ENCODE data around the gene F2R.

F2R gene

GRCh38 chr5:76684756-76685519 is 31.0 kb upstream of the F2R start:
- Mint-ChIP-seq H3K36me3 (peaks cover 86% of the 10 kb centered on the region), H3K27ac (peak overlapping the region; percentile 76)

GRCh38 chr5:76685704-76686103 is 30.2 kb upstream of the F2R start:
- no peaks in the 10 kb centered on the region for H3K9me3 Mint-ChIP-seq
- no peak overlapping the region for H3K4me3 Mint-ChIP-seq
- DNase-seq (ENCODE audit: low spot score in 2 of 2) (no peak), ATAC-seq (no peak)
- H3K27ac Mint-ChIP-seq = no peak overlapping the region
- H3K36me3 Mint-ChIP-seq = peaks cover 78% of the 10 kb centered on the region
- peaks cover 23% of the 10 kb centered on the region for H3K4me1 Mint-ChIP-seq

More at GRCh38 chr5:76684756-76685519, 31.0 kb upstream of the F2R start:
- H3K9me3 Mint-ChIP-seq = no peaks in the 10 kb centered on the region
- DNase-seq (ENCODE audit: low spot score in 2 of 2) = no peak
- H3K4me3 Mint-ChIP-seq = no peak overlapping the region
- peaks cover 26% of the 10 kb centered on the region for H3K4me1 Mint-ChIP-seq
- ATAC-seq = no peak

GRCh38 chr5:76688212-76688611 is 27.7 kb upstream of the F2R start:
- ATAC-seq = no peak
- H3K9me3 Mint-ChIP-seq = no peaks in the 10 kb centered on the region
- no peak overlapping the region for H3K4me3 Mint-ChIP-seq
- H3K4me1 Mint-ChIP-seq = peaks cover 36% of the 10 kb centered on the region
- no peak overlapping the region for H3K27ac Mint-ChIP-seq
- peaks cover 67% of the 10 kb centered on the region for H3K36me3 Mint-ChIP-seq
- no peak for DNase-seq (ENCODE audit: low spot score in 2 of 2)

GRCh38 chr5:76688836-76689235 is 27.1 kb upstream of the F2R start:
- H3K36me3 Mint-ChIP-seq = peaks cover 67% of the 10 kb centered on the region
- no peaks in the 10 kb centered on the region for H3K9me3 Mint-ChIP-seq
- H3K27ac Mint-ChIP-seq = no peak overlapping the region
- H3K4me3 Mint-ChIP-seq = no peak overlapping the region
- ATAC-seq = no peak
- DNase-seq (ENCODE audit: low spot score in 2 of 2) = no peak
- peaks cover 36% of the 10 kb centered on the region for H3K4me1 Mint-ChIP-seq

GRCh38 chr5:76689321-76690036 is 26.4 kb upstream of the F2R start:
- H3K4me3 Mint-ChIP-seq = no peak overlapping the region
- DNase-seq (ENCODE audit: low spot score in 2 of 2) = no peak
- H3K4me1 Mint-ChIP-seq = peaks cover 36% of the 10 kb centered on the region
- no peak overlapping the region for H3K27ac Mint-ChIP-seq
- no peak for ATAC-seq
- peaks cover 67% of the 10 kb centered on the region for H3K36me3 Mint-ChIP-seq
- H3K9me3 Mint-ChIP-seq = no peaks in the 10 kb centered on the region

- peaks cover 67% of the 10 kb centered on the region for H3K36me3 Mint-ChIP-seq
- H3K4me1 Mint-ChIP-seq = peaks cover 31% of the 10 kb centered on the region
- H3K9me3 Mint-ChIP-seq = no peaks in the 10 kb centered on the region
- H3K4me3 Mint-ChIP-seq = no peak overlapping the region
- DNase-seq (ENCODE audit: low spot score in 2 of 2) = no peak
- no peak for ATAC-seq
- peak overlapping the region; percentile 82 for H3K27ac Mint-ChIP-seq
Observed at GRCh38 chr5:76690037-76690679, 25.8 kb upstream of the F2R start.

GRCh38 chr5:76690704-76691466 is 25.0 kb upstream of the F2R start:
- H3K4me3 Mint-ChIP-seq = peak overlapping the region; percentile 54
- DNase-seq (ENCODE audit: low spot score in 2 of 2) (no peak), ATAC-seq (no peak)

GRCh38 chr5:76691467-76692273 is 24.3 kb upstream of the F2R start:
- Mint-ChIP-seq H3K36me3 (peaks cover 67% of the 10 kb centered on the region), H3K4me1 (peaks cover 31% of the 10 kb centered on the region), H3K27ac (peak overlapping the region; percentile 82), H3K9me3 (no peaks in the 10 kb centered on the region), H3K4me3 (peak overlapping the region; percentile 54)
- peak; percentile 95 for ATAC-seq
- DNase-seq (ENCODE audit: low spot score in 2 of 2) = peak in 1 of 2 donors; percentile 56

More at GRCh38 chr5:76690704-76691466, 25.0 kb upstream of the F2R start:
- Mint-ChIP-seq H3K9me3 (no peaks in the 10 kb centered on the region), H3K36me3 (peaks cover 67% of the 10 kb centered on the region), H3K4me1 (peaks cover 31% of the 10 kb centered on the region), H3K27ac (peak overlapping the region; percentile 82)

- Mint-ChIP-seq H3K4me3 (peak overlapping the region; percentile 54), H3K27ac (peak overlapping the region; percentile 82), H3K36me3 (peaks cover 68% of the 10 kb centered on the region), H3K4me1 (peaks cover 31% of the 10 kb centered on the region), H3K9me3 (no peaks in the 10 kb centered on the region)
- no peak for ATAC-seq
- DNase-seq (ENCODE audit: low spot score in 2 of 2) = no peak
Observed at GRCh38 chr5:76692274-76692540, 23.7 kb upstream of the F2R start.

DNA sequence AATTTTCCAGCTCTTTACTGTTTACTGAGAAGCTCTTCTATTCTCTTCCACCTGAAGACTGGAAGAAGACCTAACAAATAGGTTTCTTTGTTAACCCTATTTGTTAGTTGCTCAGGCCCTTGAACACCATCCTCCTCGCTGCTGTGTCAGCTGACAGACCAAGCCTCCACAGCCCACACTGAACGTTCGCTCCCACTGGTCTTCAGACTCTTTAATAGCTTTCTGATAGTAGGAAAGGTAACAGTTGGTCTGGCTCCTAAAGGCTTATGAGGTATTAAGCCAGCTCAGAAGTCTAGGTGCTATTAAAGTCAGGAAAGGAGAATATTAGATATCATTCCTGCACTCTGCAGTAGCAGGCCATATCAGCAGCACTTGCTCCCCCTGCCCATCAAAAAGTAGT is 23.3 kb upstream of the F2R start:
- peak overlapping the region; percentile 82 for H3K27ac Mint-ChIP-seq
- H3K4me3 Mint-ChIP-seq = peak overlapping the region; percentile 54
- ATAC-seq = no peak
- H3K9me3 Mint-ChIP-seq = no peaks in the 10 kb centered on the region
- H3K4me1 Mint-ChIP-seq = peaks cover 31% of the 10 kb centered on the region
- DNase-seq (ENCODE audit: low spot score in 2 of 2) = no peak
- H3K36me3 Mint-ChIP-seq = peaks cover 68% of the 10 kb centered on the region

DNA sequence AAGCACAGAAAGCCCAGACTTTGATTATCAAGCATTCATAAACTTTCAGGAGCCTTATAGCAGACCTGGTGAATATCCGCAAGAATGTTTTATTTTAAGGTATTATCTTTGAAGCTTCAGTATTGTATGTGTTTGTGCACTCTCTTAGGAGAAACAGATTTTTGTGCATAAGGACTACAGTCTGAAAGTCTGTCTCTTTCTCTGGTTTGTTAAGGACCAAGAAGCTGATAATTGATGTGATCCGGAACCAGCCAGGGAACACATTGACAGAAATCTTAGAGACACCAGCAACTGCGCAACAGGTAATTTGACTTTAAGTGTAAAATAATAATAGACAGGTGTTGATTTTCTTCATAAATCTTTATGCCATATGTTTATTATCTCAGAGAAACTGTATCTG is 22.8 kb upstream of the F2R start:
- Mint-ChIP-seq H3K4me1 (peaks cover 31% of the 10 kb centered on the region), H3K4me3 (no peak overlapping the region), H3K27ac (peak overlapping the region; percentile 82), H3K36me3 (peaks cover 68% of the 10 kb centered on the region), H3K9me3 (no peaks in the 10 kb centered on the region)
- DNase-seq (ENCODE audit: low spot score in 2 of 2) (no peak), ATAC-seq (no peak)

- no peak overlapping the region for H3K4me3 Mint-ChIP-seq
- ATAC-seq = no peak
- DNase-seq (ENCODE audit: low spot score in 2 of 2) = no peak
- no peak overlapping the region for H3K27ac Mint-ChIP-seq
- H3K9me3 Mint-ChIP-seq = no peaks in the 10 kb centered on the region
- peaks cover 33% of the 10 kb centered on the region for H3K4me1 Mint-ChIP-seq
- peaks cover 66% of the 10 kb centered on the region for H3K36me3 Mint-ChIP-seq
Observed at GRCh38 chr5:76694317-76694716, 21.6 kb upstream of the F2R start.

DNA sequence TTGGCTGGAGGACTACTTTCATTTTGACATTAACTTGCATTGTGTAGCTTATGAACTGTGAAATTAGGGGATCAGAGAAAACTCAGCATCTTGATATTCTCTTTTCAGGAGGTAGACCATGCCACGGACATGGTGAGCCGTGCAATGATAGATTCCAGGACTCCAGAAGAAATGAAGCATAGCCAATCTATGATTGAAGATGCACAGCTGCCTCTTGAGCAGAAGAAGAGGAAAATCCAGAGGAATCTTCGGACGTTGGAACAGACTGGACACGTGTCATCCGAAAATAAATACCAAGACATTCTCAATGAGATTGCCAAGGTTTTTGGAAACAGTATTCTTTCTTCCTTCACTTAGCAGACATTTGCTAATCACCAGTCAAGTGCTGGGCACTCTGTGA is 20.6 kb upstream of the F2R start:
- ATAC-seq (no peak), DNase-seq (ENCODE audit: low spot score in 2 of 2) (no peak)
- Mint-ChIP-seq H3K4me3 (no peak overlapping the region), H3K9me3 (no peaks in the 10 kb centered on the region), H3K36me3 (peaks cover 73% of the 10 kb centered on the region), H3K27ac (no peak overlapping the region), H3K4me1 (peaks cover 30% of the 10 kb centered on the region)

- H3K9me3 Mint-ChIP-seq = no peaks in the 10 kb centered on the region
- no peak overlapping the region for H3K27ac Mint-ChIP-seq
- H3K4me3 Mint-ChIP-seq = no peak overlapping the region
- ATAC-seq (no peak), DNase-seq (ENCODE audit: low spot score in 2 of 2) (no peak)
- peaks cover 82% of the 10 kb centered on the region for H3K36me3 Mint-ChIP-seq
- H3K4me1 Mint-ChIP-seq = peaks cover 29% of the 10 kb centered on the region
Observed at GRCh38 chr5:76696251-76696650, 19.7 kb upstream of the F2R start.
